Endothelial cell (in vitro differentiated cells): ENCODE data around the gene CDCA3. TPM values are rescaled to one million over a fixed set of nuclear protein-coding genes. Genes with fewer than 3 reads are reported as not detected.
A peak's percentile ranks its signal among the peaks of the same experiment; 100 is the strongest.

Experiments used
- DNase-seq: peaks from one replicate; pipeline ENCODE4 v3.0.0; 2021; ENCODE audit warnings: low spot score
- H3K27ac Mint-ChIP-seq: one replicate; pipeline ENCODE4 v1.8.0; 2021; ENCODE audit warnings: mixed read lengths, inconsistent platforms; ENCODE audit not compliant: unreplicated experiment
- H3K27me3 Mint-ChIP-seq: one replicate; pipeline ENCODE4 v1.8.0; 2021; ENCODE audit warnings: mild to moderate bottlenecking, moderate library complexity, mixed read lengths, inconsistent platforms; ENCODE audit not compliant: unreplicated experiment
- H3K36me3 Mint-ChIP-seq: one replicate; pipeline ENCODE4 v1.8.0; 2021; ENCODE audit warnings: mild to moderate bottlenecking, low read depth, mixed read lengths, inconsistent platforms; ENCODE audit not compliant: unreplicated experiment
- H3K4me1 Mint-ChIP-seq: one replicate; pipeline ENCODE4 v1.8.0; 2021; ENCODE audit warnings: mild to moderate bottlenecking, mixed read lengths, inconsistent platforms; ENCODE audit not compliant: unreplicated experiment
- H3K4me3 Mint-ChIP-seq: one replicate; pipeline ENCODE4 v1.8.0; 2021; ENCODE audit warnings: mild to moderate bottlenecking, mixed read lengths, inconsistent platforms; ENCODE audit not compliant: unreplicated experiment
- H3K9me3 Mint-ChIP-seq: one replicate; pipeline ENCODE4 v1.8.0; 2021; ENCODE audit warnings: mixed read lengths, inconsistent platforms; ENCODE audit not compliant: unreplicated experiment
- CTCF ChIP-seq: fragments of 200-600 bp; sonication (generic); IDR thresholded peaks from one replicate; pipeline ENCODE4 v1.5.0; 2021; ENCODE audit warnings: antibody characterized with exemption; ENCODE audit not compliant: unreplicated experiment
- long read RNA-seq: library from polyadenylated mRNA; unstranded; transcript quantifications from one replicate; pipeline ENCODE4 v2.0.0, GENCODE V29; 2020; ENCODE audit not compliant: unreplicated experiment
- total RNA-seq: library from RNA; stranded (reverse); fragmentation: NEBNext Ultra II Directional; extraction: Animal tissue kit (Norgen Biotek cat#: 25700); gene quantifications from one replicate; pipeline ENCODE4 v1.2.1, GENCODE V29; 2021; ENCODE audit not compliant: unreplicated experiment

The CDCA3 gene
- 6.2 TPM for total RNA-seq
- long read RNA-seq, partial matches to known transcripts: 1 of 4 reads
- long read RNA-seq, other reads (novel, unspliced or antisense): 1 of 4 reads

- H3K4me1 Mint-ChIP-seq: peaks cover 31% of the 10 kb centered on the region
- peaks cover 39% of the 10 kb centered on the region for H3K36me3 Mint-ChIP-seq
- H3K4me3 Mint-ChIP-seq: peak within 1 kb of the TSS; percentile 99
- peak; percentile 88 for DNase-seq
- H3K27me3 Mint-ChIP-seq: peaks cover 11% of the 10 kb centered on the region
- H3K27ac Mint-ChIP-seq: peak within 1 kb of the TSS; percentile 90
- H3K9me3 Mint-ChIP-seq: no peaks in the 10 kb centered on the region
- no peak for TF ChIP-seq CTCF
Measured at GRCh38 chr12:6851153-6851920, at the start of gene CDCA3. TSS of gene CDCA3 (minus strand) at chr12:6851286. CDS start at chr12:6850952, 334 bp downstream.

- no peak overlapping the region for H3K27ac Mint-ChIP-seq
- DNase-seq: no peak
- no peaks in the 10 kb centered on the region for H3K9me3 Mint-ChIP-seq
- no peak overlapping the region for H3K4me3 Mint-ChIP-seq
- TF ChIP-seq CTCF: no peak
- peaks cover 4% of the 10 kb centered on the region for H3K36me3 Mint-ChIP-seq
- H3K27me3 Mint-ChIP-seq: peaks cover 4% of the 10 kb centered on the region
- peaks cover 4% of the 10 kb centered on the region for H3K4me1 Mint-ChIP-seq
Measured at GRCh38 chr12:6899837-6900519, 48.9 kb upstream of the CDCA3 start.

- Mint-ChIP-seq H3K9me3 (no peaks in the 10 kb centered on the region), H3K27ac (no peak overlapping the region), H3K4me3 (peak overlapping the region; percentile 26), H3K36me3 (peaks cover 4% of the 10 kb centered on the region), H3K27me3 (peaks cover 4% of the 10 kb centered on the region), H3K4me1 (peaks cover 4% of the 10 kb centered on the region)
- no peak for DNase-seq
- TF ChIP-seq CTCF: no peak
Measured at GRCh38 chr12:6899427-6899826, 48.3 kb upstream of the CDCA3 start.

- H3K27ac Mint-ChIP-seq: no peak overlapping the region
Measured at GRCh38 chr12:6896846-6897435, 45.9 kb upstream of the CDCA3 start.

More at GRCh38 chr12:6896846-6897435, 45.9 kb upstream of the CDCA3 start:
- no peak overlapping the region for H3K4me3 Mint-ChIP-seq
- H3K27me3 Mint-ChIP-seq: peaks cover 6% of the 10 kb centered on the region
- peaks cover 2% of the 10 kb centered on the region for H3K4me1 Mint-ChIP-seq
- DNase-seq: no peak
- TF ChIP-seq CTCF: no peak
- no peaks in the 10 kb centered on the region for H3K36me3 Mint-ChIP-seq
- no peaks in the 10 kb centered on the region for H3K9me3 Mint-ChIP-seq
